IMR-90 (cell line): ENCODE results near the gene HINT3. TPM values are rescaled to one million over a fixed set of nuclear protein-coding genes. Genes with fewer than 3 reads are reported as not detected.

ENCODE experiments used
- ATAC-seq: fragments of 200-7000 bp; cut with Tn5 transposase; 2 replicates; pipeline ENCODE4 v1.9.1; 2020; ENCODE audit warnings: low read depth, mild to moderate bottlenecking, moderate library complexity
- BruUV-seq: library from RNA; stranded (reverse); fragments of 400-500 nt; replicated peaks from 2 replicates; lab custom pipeline; 2021; lab: Mats Ljungman, UMichigan
- CTCF ChIA-PET: fragments of 300-600 bp; formaldehyde crosslinking; extraction: SDS; loops from one replicate; lab custom pipeline; 2021; ENCODE audit warnings: antibody characterized with exemption; lab: Yijun Ruan, JAX
- POLR2A ChIA-PET: fragments of 300-600 bp; sonication (Branson Sonifier 250); formaldehyde crosslinking; loops from one replicate; lab custom pipeline; 2022; ENCODE audit warnings: antibody characterized with exemption; ENCODE audit not compliant: unreplicated experiment; lab: Charles Lee
- DNase-seq: peaks from one replicate; pipeline ENCODE4 v3.0.0; 2013
- H2AFZ ChIP-seq: replicated peaks from 2 replicates; pipeline ENCODE3; 2013; ENCODE audit warnings: low read length, mild to moderate bottlenecking; ENCODE audit not compliant: poor library complexity
- H2AK5ac ChIP-seq: 2 replicates; pipeline ENCODE4 v1.6.1; 2013; ENCODE audit warnings: low read depth, low read length, inconsistent platforms
- H2AK9ac ChIP-seq: replicated peaks from 2 replicates; pipeline ENCODE3; 2013; ENCODE audit warnings: mild to moderate bottlenecking, low read depth, low read length, moderate library complexity; ENCODE audit not compliant: poor library complexity
- H2BK120ac ChIP-seq: 2 replicates; pipeline ENCODE4 v1.6.1; 2013; ENCODE audit warnings: low read depth, low read length, inconsistent platforms
- H2BK15ac ChIP-seq: 3 replicates; pipeline ENCODE4 v1.6.1; 2013; ENCODE audit warnings: low read depth, low read length, inconsistent platforms
- H2BK20ac ChIP-seq: 2 replicates; pipeline ENCODE4 v1.6.1; 2013; ENCODE audit warnings: low read depth, mild to moderate bottlenecking, inconsistent platforms, low read length, moderate library complexity
- H2BK5ac ChIP-seq: 2 replicates; pipeline ENCODE4 v1.6.1; 2013; ENCODE audit warnings: mild to moderate bottlenecking, low read depth, low read length, inconsistent platforms; ENCODE audit not compliant: poor library complexity, severe bottlenecking
- H3K14ac ChIP-seq: replicated peaks from 2 replicates; pipeline ENCODE4 v1.6.1; 2013; ENCODE audit warnings: low read depth, low read length, inconsistent platforms
- H3K18ac ChIP-seq: 2 replicates; pipeline ENCODE4 v1.6.1; 2013; ENCODE audit warnings: low read depth, low read length, control low read depth
- H3K23ac ChIP-seq: 2 replicates; pipeline ENCODE4 v1.6.1; 2013; ENCODE audit warnings: low read depth, low read length, inconsistent platforms
- H3K27ac ChIP-seq: 2 replicates; pipeline ENCODE4 v1.5.1; 2013; ENCODE audit warnings: mild to moderate bottlenecking, control low read depth, low read length; ENCODE audit not compliant: insufficient read depth
- H3K27me3 ChIP-seq: 2 replicates; pipeline ENCODE4 v1.6.1; 2013; ENCODE audit warnings: low read length; ENCODE audit not compliant: control insufficient read depth, insufficient read depth
- H3K36me3 ChIP-seq: 2 replicates; pipeline ENCODE4 v1.6.1; 2013; ENCODE audit warnings: low read length, mixed read lengths; ENCODE audit not compliant: control insufficient read depth, insufficient read depth
- H3K4ac ChIP-seq: 2 replicates; pipeline ENCODE4 v1.6.1; 2013; ENCODE audit warnings: low read depth, low read length, inconsistent platforms
- H3K4me1 ChIP-seq: 2 replicates; pipeline ENCODE4 v1.6.1; 2013; ENCODE audit warnings: low read length, mixed read lengths; ENCODE audit not compliant: control insufficient read depth, insufficient read depth
- H3K4me2 ChIP-seq: 2 replicates; pipeline ENCODE4 v1.6.1; 2013; ENCODE audit warnings: low read depth, mild to moderate bottlenecking, control low read depth, low read length, moderate library complexity
- H3K4me3 ChIP-seq: 2 replicates; pipeline ENCODE4 v1.5.1; 2013; ENCODE audit warnings: low read depth, mild to moderate bottlenecking, control low read depth, low read length, moderate library complexity; ENCODE audit not compliant: insufficient read depth
- H3K56ac ChIP-seq: 2 replicates; pipeline ENCODE4 v1.6.1; 2013; ENCODE audit warnings: low read length, inconsistent platforms; ENCODE audit not compliant: insufficient read depth; ENCODE audit errors: extremely low read depth
- H3K79me1 ChIP-seq, 2 experiments: 2 replicates each; pipeline ENCODE4 v1.6.1; 2013; ENCODE audit warnings: low read length in 2 of 2, inconsistent platforms in 1 of 2, low read depth in 1 of 2
- H3K9ac ChIP-seq: 2 replicates; pipeline ENCODE4 v1.6.1; 2013; ENCODE audit warnings: low read depth, low read length, control low read depth
- H3K9me1 ChIP-seq: 2 replicates; pipeline ENCODE4 v1.6.1; 2013; ENCODE audit warnings: low read length, inconsistent platforms; ENCODE audit not compliant: insufficient read depth
- H3K9me3 ChIP-seq: 2 replicates; pipeline ENCODE4 v1.6.1; 2013; ENCODE audit warnings: low read length; ENCODE audit not compliant: control insufficient read depth, insufficient read depth
- H4K20me1 ChIP-seq: 2 replicates; pipeline ENCODE4 v1.6.1; 2013; ENCODE audit warnings: low read length, inconsistent platforms; ENCODE audit not compliant: insufficient read depth
- H4K5ac ChIP-seq: 2 replicates; pipeline ENCODE4 v1.6.1; 2013; ENCODE audit warnings: mild to moderate bottlenecking, low read depth, low read length, control low read depth
- H4K8ac ChIP-seq, 2 experiments: 2 replicates each; pipeline ENCODE4 v1.6.1; 2013; ENCODE audit warnings: low read depth in 2 of 2, low read length in 2 of 2, control low read depth in 1 of 2, inconsistent platforms in 1 of 2
- H4K91ac ChIP-seq: 2 replicates; pipeline ENCODE4 v1.6.1; 2013; ENCODE audit warnings: low read depth, low read length, inconsistent platforms; ENCODE audit not compliant: insufficient read depth
- BHLHE40 ChIP-seq: fragments of 150-350 bp; IDR thresholded peaks from 2 replicates; pipeline ENCODE4 v1.6.1; 2016; ENCODE audit warnings: mild to moderate bottlenecking, low read depth, low read length
- CEBPB ChIP-seq: IDR thresholded peaks from 2 replicates; pipeline ENCODE4 v1.6.1; 2012; ENCODE audit warnings: low read depth, low read length, improper control_type of control experiment
- CHD1 ChIP-seq: IDR thresholded peaks from 2 replicates; pipeline ENCODE4 v1.6.1; 2012; ENCODE audit warnings: low read depth, low read length, improper control_type of control experiment
- CTCF ChIP-seq: conservative IDR thresholded peaks from 2 replicates; pipeline ENCODE4 v1.5.1; 2012; ENCODE audit warnings: mild to moderate bottlenecking, low read depth, low read length, improper control_type of control experiment
- FOS ChIP-seq: fragments of 150-350 bp; IDR thresholded peaks from 2 replicates; pipeline ENCODE4 v1.6.1; 2016; ENCODE audit warnings: low read depth, low read length
- MAFK ChIP-seq: IDR thresholded peaks from 2 replicates; pipeline ENCODE4 v1.6.1; 2012; ENCODE audit warnings: low read depth, low read length, improper control_type of control experiment
- MXI1 ChIP-seq: IDR thresholded peaks from 2 replicates; pipeline ENCODE4 v1.6.1; 2012; ENCODE audit warnings: low read depth, mild to moderate bottlenecking, low read length, moderate library complexity, borderline replicate concordance
- NFE2L2 ChIP-seq: fragments of 150-350 bp; IDR thresholded peaks from 2 replicates; pipeline ENCODE4 v1.6.1; 2016; ENCODE audit warnings: low read depth, mild to moderate bottlenecking, low read length
- RAD21 ChIP-seq: IDR thresholded peaks from 2 replicates; pipeline ENCODE4 v1.6.1; 2012; ENCODE audit warnings: low read length, improper control_type of control experiment
- RCOR1 ChIP-seq: IDR thresholded peaks from 2 replicates; pipeline ENCODE4 v1.6.1; 2012; ENCODE audit warnings: mild to moderate bottlenecking, low read length, improper control_type of control experiment; ENCODE audit not compliant: insufficient replicate concordance
- RFX5 ChIP-seq: IDR thresholded peaks from 2 replicates; pipeline ENCODE4 v1.8.0; 2012; ENCODE audit warnings: low read depth, mild to moderate bottlenecking, low read length, moderate library complexity
- SMC3 ChIP-seq: fragments of 150-350 bp; IDR thresholded peaks from 2 replicates; pipeline ENCODE4 v1.6.1; 2016; ENCODE audit warnings: low read depth, mild to moderate bottlenecking, antibody characterized with exemption, low read length, moderate library complexity
- WGBS, 2 experiments: methylation state at CpG; one replicate each; pipeline versions ENCODE4 v1.1.5 to v1.1.7; 2013; ENCODE audit warnings: missing lambda C conversion rate in 2 of 2; ENCODE audit not compliant: insufficient read length in 1 of 2; ENCODE audit errors: extremely low coverage in 2 of 2; 5-methylcytosine and 5-hydroxymethylcytosine counted together
- dilution Hi-C: fragments of 300-500 bp; cut with HindIII; formaldehyde crosslinking; loops from one replicate; pipeline ENCODE4 v1.14.3; 2018; ENCODE audit warnings: low sequenced_read_pairs; ENCODE audit not compliant: unreplicated experiment
- in situ Hi-C: fragments of 300-500 bp; cut with MboI; formaldehyde crosslinking; loops from 3 replicates; pipeline ENCODE4 v1.14.3; 2019; ENCODE audit warnings: low sequenced_read_pairs, inconsistent platforms, mixed read lengths
- intact Hi-C: fragments of 100-400 bp; cut with micrococcal nuclease; formaldehyde crosslinking; loops from 2 replicates; pipeline ENCODE4 v1.10.0; 2022
- polyA plus RNA-seq, 3 experiments: library from polyadenylated mRNA; depleted of rRNA; stranded (reverse); fragments of >200 nt; gene quantifications; 2 replicates each; pipeline ENCODE4 v1.2.3, GENCODE V29; 2012; ENCODE audit warnings: low replicate concordance in 1 of 3
- total RNA-seq: library from RNA; depleted of rRNA; stranded (reverse); fragments of >200 nt; gene quantifications from 2 replicates; pipeline ENCODE4 v1.2.3, GENCODE V29; 2012
- TF ChIP-seq, protein P1 (sequence below): fragments of 150-350 bp; IDR thresholded peaks from 2 replicates; pipeline ENCODE4 v1.6.1; 2017; ENCODE audit warnings: mild to moderate bottlenecking, antibody characterized with exemption, low read length, low read depth

HINT3 gene
- total and polyA plus RNA-seq, 2 of the 4 experiments (the other 2 are of a cell fraction): 3.4 to 6.5 TPM

DNA sequence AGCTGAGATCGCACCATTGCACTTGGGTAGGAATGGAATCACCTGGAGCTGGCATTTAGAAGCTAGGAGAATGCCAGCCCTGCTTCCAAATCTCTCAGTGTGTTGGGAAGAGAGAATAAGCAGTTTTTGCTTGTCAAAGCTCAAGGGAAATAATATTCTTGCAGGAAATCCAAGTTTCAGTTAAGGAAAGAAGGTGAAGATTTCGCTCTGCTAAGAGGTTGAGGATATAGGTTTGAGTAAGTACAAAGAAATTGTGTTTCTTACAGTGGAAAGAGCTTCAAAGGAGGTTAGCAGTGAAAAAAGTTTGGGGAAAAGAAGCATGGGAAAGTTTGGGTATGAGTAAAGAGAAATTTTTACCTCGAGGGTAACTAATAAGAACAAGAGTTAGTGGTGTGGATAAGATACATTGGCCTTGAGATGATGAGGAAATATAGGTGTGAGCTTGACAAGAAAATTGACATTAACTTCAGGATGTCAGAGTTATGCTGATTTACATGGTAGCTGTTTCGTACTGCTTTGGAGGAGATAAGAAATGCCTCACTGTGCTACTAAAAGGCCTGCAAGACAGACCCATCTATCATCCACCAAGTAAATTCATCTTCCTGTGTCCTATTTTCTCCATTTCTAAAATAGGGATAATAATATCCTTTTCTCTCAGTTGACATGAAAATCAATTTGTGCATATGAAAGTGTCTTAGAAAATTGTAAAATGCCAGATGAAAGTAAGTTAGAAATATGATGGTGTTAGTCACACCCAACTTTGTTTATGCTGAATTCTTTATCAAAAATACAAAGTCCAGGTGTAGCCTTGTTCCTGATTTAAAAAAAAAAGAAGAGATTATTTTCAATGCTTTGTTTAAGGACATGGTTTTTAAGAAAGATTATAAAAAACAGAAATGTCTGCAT is 12.8 kb upstream of the HINT3 start:
- WGBS, 2 experiments: 100% methylated on average over 2 of the region's 4 CpGs; no CpG with 5 or more reads in 1 of the 2 experiments
- peak overlapping the region; percentile 98 for H2BK5ac ChIP-seq
- no peaks in the 10 kb centered on the region for H3K27me3 ChIP-seq
- H3K18ac ChIP-seq: peak overlapping the region; percentile 86
- peak overlapping the region in 1 of 2 experiments; percentile 5; a peak in 3 of 4 replicates for H4K8ac ChIP-seq
- dilution Hi-C loops: no loop called here
- peak overlapping the region; percentile 65; the same call in 1 of the 2 replicates for H3K14ac ChIP-seq
- no TSS peak for BruUV-seq
- peaks cover 2% of the 10 kb centered on the region for H3K9me1 ChIP-seq
- peak overlapping the region; percentile 95 for H2BK20ac ChIP-seq
- peak overlapping the region; percentile 96 for H2BK120ac ChIP-seq
- POLR2A ChIA-PET: no interaction called here
- H3K79me1 ChIP-seq: no peaks in the 10 kb centered on the region
- H2AK5ac ChIP-seq: peak overlapping the region; percentile 67; the same call in 1 of the 2 replicates
- DNase-seq: no peak
- no peak overlapping the region; the same call in 1 of the 2 replicates for H3K27ac ChIP-seq
- no peak overlapping the region for H3K4me3 ChIP-seq
- H2AK9ac ChIP-seq: no peak overlapping the region
- H3K23ac ChIP-seq: peak overlapping the region; percentile 69; the same call in 1 of the 2 replicates
- H3K4me2 ChIP-seq: peak overlapping the region; percentile 46; the same call in 1 of the 2 replicates
- peak overlapping the region; percentile 47; the same call in 1 of the 2 replicates for H4K5ac ChIP-seq
- no peak for ATAC-seq
- H2BK15ac ChIP-seq: peak overlapping the region; percentile 80; the same call in 2 of the 3 replicates
- H3K4me1 ChIP-seq: peaks cover 28% of the 10 kb centered on the region
- H2AFZ ChIP-seq: no peak overlapping the region
- H3K56ac ChIP-seq: peak overlapping the region; percentile 79
- peak overlapping the region; percentile 87; the same call in 1 of the 2 replicates for H3K4ac ChIP-seq
- no peaks in the 10 kb centered on the region for H3K9me3 ChIP-seq
- no peaks in the 10 kb centered on the region for H3K36me3 ChIP-seq
- H3K9ac ChIP-seq: no peak overlapping the region
- no peaks in the 10 kb centered on the region for H4K20me1 ChIP-seq
- in situ Hi-C loops: no loop called here
- CTCF ChIA-PET: interaction anchor here (0.6 kb wide), 1 partner anchor 85 kb away, joined by 3 read pairs; no protein-coding TSS in a partner anchor
- intact Hi-C loops: no loop called here
- peak overlapping the region; percentile 72; the same call in 1 of the 2 replicates for H4K91ac ChIP-seq
- TF ChIP-seq CEBPB (no peak), CHD1 (no peak), RFX5 (no peak), MXI1 (no peak), SMC3 (no peak), CTCF (no peak), BHLHE40 (no peak), MAFK (no peak), FOS (no peak), RCOR1 (no peak), NFE2L2 (no peak), RAD21 (no peak)
- TF ChIP-seq, protein P1, sequence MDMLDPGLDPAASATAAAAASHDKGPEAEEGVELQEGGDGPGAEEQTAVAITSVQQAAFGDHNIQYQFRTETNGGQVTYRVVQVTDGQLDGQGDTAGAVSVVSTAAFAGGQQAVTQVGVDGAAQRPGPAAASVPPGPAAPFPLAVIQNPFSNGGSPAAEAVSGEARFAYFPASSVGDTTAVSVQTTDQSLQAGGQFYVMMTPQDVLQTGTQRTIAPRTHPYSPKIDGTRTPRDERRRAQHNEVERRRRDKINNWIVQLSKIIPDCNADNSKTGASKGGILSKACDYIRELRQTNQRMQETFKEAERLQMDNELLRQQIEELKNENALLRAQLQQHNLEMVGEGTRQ: no peak
